B cell (primary cell): ENCODE data around the gene GRK6.

Source experiments
- EZH2 ChIP-seq: IDR thresholded peaks from 2 replicates; pipeline ENCODE4 v1.6.1; 2012; ENCODE audit warnings: borderline replicate concordance, low read depth, mild to moderate bottlenecking, moderate library complexity, low read length; ENCODE audit not compliant: insufficient read depth, poor library complexity, severe bottlenecking
- TF ChIP-seq, protein P1 (sequence below): fragments of 200-600 bp; IDR thresholded peaks from one replicate; pipeline ENCODE4 v1.8.0; 2022; ENCODE audit warnings: antibody characterized with exemption, mild to moderate bottlenecking

DNA sequence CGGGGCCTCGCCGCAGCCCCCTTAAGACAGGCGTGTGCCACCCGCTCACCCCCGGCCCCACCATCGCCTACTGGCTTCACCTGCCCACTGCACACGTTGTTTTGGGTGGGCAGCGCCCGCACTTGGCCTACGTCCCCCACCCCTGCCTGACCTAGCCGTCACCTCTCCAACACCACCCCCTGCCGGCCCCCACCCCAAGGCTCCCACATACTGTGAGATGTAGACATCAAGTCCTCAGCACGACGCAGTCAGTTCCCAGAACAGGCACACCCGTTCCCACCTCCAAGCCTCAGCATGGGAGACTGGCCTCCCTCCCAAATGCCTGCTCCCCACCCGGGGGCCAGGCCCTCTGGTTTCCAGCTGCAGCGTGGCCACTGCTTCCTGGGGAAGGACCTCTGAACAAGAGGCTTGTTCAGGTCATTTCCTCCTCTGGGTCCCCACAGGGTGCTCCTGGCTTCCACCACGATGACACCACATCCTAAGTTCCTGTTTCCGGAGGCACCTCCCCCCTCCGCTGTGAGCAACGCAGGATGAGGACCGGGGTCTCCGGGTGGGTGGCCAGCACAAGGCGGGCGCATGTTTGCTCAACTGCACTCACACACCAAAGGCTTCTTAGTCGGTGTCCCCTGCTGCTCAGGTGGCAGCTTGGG lies 35.7 kb downstream of the GRK6 start:
- TF ChIP-seq, protein P1, sequence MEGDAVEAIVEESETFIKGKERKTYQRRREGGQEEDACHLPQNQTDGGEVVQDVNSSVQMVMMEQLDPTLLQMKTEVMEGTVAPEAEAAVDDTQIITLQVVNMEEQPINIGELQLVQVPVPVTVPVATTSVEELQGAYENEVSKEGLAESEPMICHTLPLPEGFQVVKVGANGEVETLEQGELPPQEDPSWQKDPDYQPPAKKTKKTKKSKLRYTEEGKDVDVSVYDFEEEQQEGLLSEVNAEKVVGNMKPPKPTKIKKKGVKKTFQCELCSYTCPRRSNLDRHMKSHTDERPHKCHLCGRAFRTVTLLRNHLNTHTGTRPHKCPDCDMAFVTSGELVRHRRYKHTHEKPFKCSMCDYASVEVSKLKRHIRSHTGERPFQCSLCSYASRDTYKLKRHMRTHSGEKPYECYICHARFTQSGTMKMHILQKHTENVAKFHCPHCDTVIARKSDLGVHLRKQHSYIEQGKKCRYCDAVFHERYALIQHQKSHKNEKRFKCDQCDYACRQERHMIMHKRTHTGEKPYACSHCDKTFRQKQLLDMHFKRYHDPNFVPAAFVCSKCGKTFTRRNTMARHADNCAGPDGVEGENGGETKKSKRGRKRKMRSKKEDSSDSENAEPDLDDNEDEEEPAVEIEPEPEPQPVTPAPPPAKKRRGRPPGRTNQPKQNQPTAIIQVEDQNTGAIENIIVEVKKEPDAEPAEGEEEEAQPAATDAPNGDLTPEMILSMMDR, result no peak
- TF ChIP-seq EZH2, result no peak
